ENCODE measurements around the gene ALDH1A3.

The ALDH1A3 gene

GRCh38 chr15:100897221-100898151 is 17.9 kb downstream of the ALDH1A3 start:
- no peak for ATAC-seq
- no peak for TF ChIP-seq POU6F1 (CRISPR knock-in tag; IDR thresholded peaks at IDR 0.05; ENCODE audit: borderline replicate concordance, low read depth)
- no peak for TF ChIP-seq ZNF8 (CRISPR knock-in tag; IDR thresholded peaks at IDR 0.05)

DNA sequence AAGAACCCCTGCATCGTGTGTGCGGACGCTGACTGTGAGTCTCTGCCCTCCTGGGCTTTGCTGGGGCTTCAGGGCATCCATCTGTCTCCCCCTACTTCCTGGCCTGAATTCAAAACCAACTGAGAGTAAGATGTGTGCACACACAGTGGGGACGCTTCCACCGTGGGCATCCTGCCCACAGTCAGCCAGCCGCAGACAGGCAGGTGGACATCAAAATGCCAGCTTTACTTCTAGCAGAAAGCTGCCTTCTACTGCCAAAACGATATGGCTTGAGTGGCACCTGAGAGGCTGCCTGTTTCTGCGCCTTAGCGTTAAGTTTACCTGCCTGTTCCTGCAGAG is 18.5 kb downstream of the ALDH1A3 start:
- TF ChIP-seq ZFP3 (CRISPR knock-in tag; IDR thresholded peaks at IDR 0.05) (no peak), TOX (CRISPR knock-in tag; IDR thresholded peaks at IDR 0.05; ENCODE audit: borderline replicate concordance) (no peak), ZFP30 (CRISPR knock-in tag; IDR thresholded peaks at IDR 0.05) (no peak), BACH2 (CRISPR knock-in tag; IDR thresholded peaks at IDR 0.05; ENCODE audit: borderline replicate concordance) (no peak), ZC3H10 (CRISPR knock-in tag; IDR thresholded peaks at IDR 0.05) (no peak), OSR1 (CRISPR knock-in tag; IDR thresholded peaks at IDR 0.05) (no peak), ESRRG (CRISPR knock-in tag; IDR thresholded peaks at IDR 0.05) (no peak), SNAI2 (CRISPR knock-in tag; IDR thresholded peaks at IDR 0.05) (no peak), ARNTL (CRISPR knock-in tag; IDR thresholded peaks at IDR 0.05; ENCODE audit: borderline replicate concordance, low read depth) (no peak), PPARA (CRISPR knock-in tag; IDR thresholded peaks at IDR 0.05; ENCODE audit: borderline replicate concordance) (no peak), TCF4 (CRISPR knock-in tag; IDR thresholded peaks at IDR 0.05; ENCODE audit: borderline replicate concordance) (no peak), ZNF565 (CRISPR knock-in tag; conservative IDR thresholded peaks at IDR 0.05; ENCODE audit: low read depth) (no peak), CREB5 (CRISPR knock-in tag; IDR thresholded peaks at IDR 0.05; ENCODE audit: low read depth) (no peak), CSDC2 (CRISPR knock-in tag; IDR thresholded peaks at IDR 0.05) (no peak), TSHZ2 (CRISPR knock-in tag; IDR thresholded peaks at IDR 0.05) (no peak)
- TF ChIP-seq, protein P1, sequence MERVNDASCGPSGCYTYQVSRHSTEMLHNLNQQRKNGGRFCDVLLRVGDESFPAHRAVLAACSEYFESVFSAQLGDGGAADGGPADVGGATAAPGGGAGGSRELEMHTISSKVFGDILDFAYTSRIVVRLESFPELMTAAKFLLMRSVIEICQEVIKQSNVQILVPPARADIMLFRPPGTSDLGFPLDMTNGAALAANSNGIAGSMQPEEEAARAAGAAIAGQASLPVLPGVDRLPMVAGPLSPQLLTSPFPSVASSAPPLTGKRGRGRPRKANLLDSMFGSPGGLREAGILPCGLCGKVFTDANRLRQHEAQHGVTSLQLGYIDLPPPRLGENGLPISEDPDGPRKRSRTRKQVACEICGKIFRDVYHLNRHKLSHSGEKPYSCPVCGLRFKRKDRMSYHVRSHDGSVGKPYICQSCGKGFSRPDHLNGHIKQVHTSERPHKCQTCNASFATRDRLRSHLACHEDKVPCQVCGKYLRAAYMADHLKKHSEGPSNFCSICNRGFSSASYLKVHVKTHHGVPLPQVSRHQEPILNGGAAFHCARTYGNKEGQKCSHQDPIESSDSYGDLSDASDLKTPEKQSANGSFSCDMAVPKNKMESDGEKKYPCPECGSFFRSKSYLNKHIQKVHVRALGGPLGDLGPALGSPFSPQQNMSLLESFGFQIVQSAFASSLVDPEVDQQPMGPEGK (CRISPR knock-in tag; IDR thresholded peaks at IDR 0.05; ENCODE audit: borderline replicate concordance) = no peak
- no peak for ATAC-seq

GRCh38 chr15:100898661-100899462 is 19.2 kb downstream of the ALDH1A3 start:
- no peak for ATAC-seq
- TF ChIP-seq OSR1 (CRISPR knock-in tag; IDR thresholded peaks at IDR 0.05) (no peak), ISL1 (CRISPR knock-in tag; IDR thresholded peaks at IDR 0.05) (no peak), TOX (CRISPR knock-in tag; IDR thresholded peaks at IDR 0.05; ENCODE audit: borderline replicate concordance) (no peak), ZC3H10 (CRISPR knock-in tag; IDR thresholded peaks at IDR 0.05) (no peak), RARB (CRISPR knock-in tag; IDR thresholded peaks at IDR 0.05) (no peak), TCF4 (CRISPR knock-in tag; IDR thresholded peaks at IDR 0.05; ENCODE audit: borderline replicate concordance) (no peak), POU6F1 (CRISPR knock-in tag; IDR thresholded peaks at IDR 0.05; ENCODE audit: borderline replicate concordance, low read depth) (no peak), ZFP3 (CRISPR knock-in tag; IDR thresholded peaks at IDR 0.05) (no peak), CSRNP3 (CRISPR knock-in tag; IDR thresholded peaks at IDR 0.05) (no peak), SNAI2 (CRISPR knock-in tag; IDR thresholded peaks at IDR 0.05) (no peak), ZNF70 (CRISPR knock-in tag; IDR thresholded peaks at IDR 0.05) (no peak), GLIS3 (CRISPR knock-in tag; IDR thresholded peaks at IDR 0.05) (no peak), ESRRG (CRISPR knock-in tag; IDR thresholded peaks at IDR 0.05) (no peak), ZFP30 (CRISPR knock-in tag; IDR thresholded peaks at IDR 0.05) (no peak)
- TF ChIP-seq, protein P1 (CRISPR knock-in tag; IDR thresholded peaks at IDR 0.05; ENCODE audit: borderline replicate concordance) = no peak
